SJCRH30 (cell line): ENCODE results near the gene GPHB5. TPM values are rescaled to one million over a fixed set of nuclear protein-coding genes. Genes with fewer than 3 reads are reported as not detected.

Source experiments
- DNase-seq, 2 experiments: peaks; one replicate each; pipeline ENCODE4 v3.0.0-alpha.2; 2015 to 2020
- H3K27ac ChIP-seq: fragments of 250-450 bp; sonication (Bioruptor Pico); 2 replicates; pipeline ENCODE4 v1.5.1; 2020; ENCODE audit warnings: mild to moderate bottlenecking, moderate library complexity
- H3K27me3 ChIP-seq: fragments of 250-450 bp; sonication (Bioruptor Pico); 2 replicates; pipeline ENCODE4 v1.5.1; 2020; ENCODE audit warnings: mild to moderate bottlenecking, moderate library complexity
- H3K36me3 ChIP-seq: fragments of 250-450 bp; sonication (Bioruptor Pico); 2 replicates; pipeline ENCODE4 v1.5.1; 2020; ENCODE audit warnings: mild to moderate bottlenecking, moderate library complexity
- H3K4me1 ChIP-seq: fragments of 250-450 bp; sonication (Bioruptor Pico); 2 replicates; pipeline ENCODE4 v1.5.1; 2020; ENCODE audit warnings: mild to moderate bottlenecking, moderate library complexity
- H3K4me3 ChIP-seq: fragments of 250-450 bp; sonication (Bioruptor Pico); 2 replicates; pipeline ENCODE4 v1.5.1; 2020; ENCODE audit warnings: mild to moderate bottlenecking, moderate library complexity
- H3K9me3 ChIP-seq: fragments of 250-450 bp; sonication (Bioruptor Pico); replicated peaks from 2 replicates; pipeline ENCODE4 v1.5.1; 2020; ENCODE audit warnings: mild to moderate bottlenecking, moderate library complexity
- total RNA-seq: library from RNA; depleted of rRNA; stranded (reverse); fragments of >200 nt; shearing (Covaris generic); gene quantifications from 2 replicates; pipeline ENCODE4 v1.2.3, GENCODE V29; 2014; rRNA removed

Gene GPHB5, protein sequence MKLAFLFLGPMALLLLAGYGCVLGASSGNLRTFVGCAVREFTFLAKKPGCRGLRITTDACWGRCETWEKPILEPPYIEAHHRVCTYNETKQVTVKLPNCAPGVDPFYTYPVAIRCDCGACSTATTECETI
- total RNA-seq = not detected in 2 replicates

GRCh38 chr14:63318835-63319234 lies at the start of gene GPHB5:
GPHB5 (minus strand) TSS chr14:63318935; CDS start chr14:63317849, 1,086 bp downstream.
- no peaks in the 10 kb centered on the region for H3K36me3 ChIP-seq
- no peak for DNase-seq
- no peak within 1 kb of the TSS for H3K27ac ChIP-seq
- no peaks in the 10 kb centered on the region for H3K27me3 ChIP-seq
- no peak within 1 kb of the TSS for H3K4me3 ChIP-seq
- no peaks in the 10 kb centered on the region for H3K4me1 ChIP-seq
- no peaks in the 10 kb centered on the region for H3K9me3 ChIP-seq

DNA sequence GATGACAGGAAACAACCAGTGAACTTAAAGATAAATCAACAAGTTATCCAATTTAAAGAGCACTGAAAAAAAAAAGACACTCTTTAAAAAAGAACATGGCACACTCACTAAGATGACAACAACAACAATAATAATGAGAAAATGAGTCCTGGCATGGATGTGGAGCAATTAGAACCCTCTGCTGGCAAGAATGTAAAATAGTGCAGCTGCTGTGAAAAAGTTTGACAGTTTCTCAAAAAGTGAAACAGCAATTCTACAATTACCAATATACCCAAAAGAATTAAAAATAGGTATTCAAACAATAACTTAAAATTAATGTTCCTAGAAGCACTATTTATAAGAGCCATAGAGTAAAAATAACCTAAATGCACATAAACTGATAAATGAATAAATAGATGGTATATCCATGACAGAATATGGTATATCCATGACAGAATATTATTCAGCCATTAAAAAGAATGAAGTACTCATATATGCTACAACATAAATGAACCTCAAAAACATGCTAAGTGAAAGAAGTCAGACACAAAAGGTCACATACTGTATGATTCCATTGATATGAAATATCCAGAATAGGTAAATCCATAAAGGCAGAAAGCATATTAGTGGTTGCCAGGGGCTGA lies 49.1 kb upstream of the GPHB5 start:
- no peaks in the 10 kb centered on the region for H3K36me3 ChIP-seq
- no peak overlapping the region for H3K27ac ChIP-seq
- no peak overlapping the region for H3K4me3 ChIP-seq
- no peak for DNase-seq
- H3K27me3 ChIP-seq = no peaks in the 10 kb centered on the region
- no peaks in the 10 kb centered on the region; the same call in 1 of the 2 replicates for H3K9me3 ChIP-seq
- H3K4me1 ChIP-seq = no peaks in the 10 kb centered on the region

DNA sequence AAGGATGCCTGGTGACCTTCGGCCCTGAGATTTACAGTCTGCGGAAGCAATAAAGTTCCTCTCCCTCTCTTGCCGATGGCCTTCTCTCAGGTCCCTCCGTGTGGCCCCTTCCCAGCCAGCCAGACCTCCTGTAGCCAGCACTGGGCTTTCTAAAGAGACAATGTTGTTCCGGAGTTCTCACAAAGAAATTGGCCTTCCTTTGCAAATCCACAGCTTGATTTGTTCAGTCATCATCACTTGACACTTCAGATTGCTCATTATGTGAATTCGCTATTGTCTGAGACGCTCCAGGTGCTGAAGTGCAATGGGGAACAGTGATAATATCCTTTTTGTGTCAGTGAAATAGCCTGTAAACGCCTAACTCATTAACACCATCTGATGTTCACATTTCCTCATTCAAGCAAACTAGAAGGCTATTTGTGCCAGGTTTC lies 43.7 kb upstream of the GPHB5 start:
- Histone ChIP-seq H3K4me1 (no peaks in the 10 kb centered on the region), H3K27me3 (no peaks in the 10 kb centered on the region), H3K36me3 (no peaks in the 10 kb centered on the region), H3K27ac (no peak overlapping the region), H3K4me3 (no peak overlapping the region), H3K9me3 (no peaks in the 10 kb centered on the region; the same call in 1 of the 2 replicates)
- no peak for DNase-seq

DNA sequence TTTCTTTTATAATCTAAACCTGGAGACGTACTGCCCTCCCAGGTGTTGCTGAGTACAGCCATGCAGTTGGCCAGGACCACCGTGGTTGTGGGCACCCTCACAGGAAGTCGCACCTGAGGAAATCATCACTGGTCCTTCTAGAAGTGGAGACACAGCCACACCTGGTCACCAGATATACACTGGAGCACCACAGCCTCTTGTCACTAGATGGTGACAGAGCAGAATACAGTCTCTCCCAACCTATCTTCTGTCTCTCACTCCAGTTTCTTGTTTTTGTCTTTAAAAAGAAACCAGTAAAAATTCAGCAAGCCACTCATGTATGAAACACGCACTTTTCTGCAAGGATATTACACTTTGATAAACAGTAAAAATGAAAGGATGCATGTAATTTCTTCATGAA lies 43.1 kb upstream of the GPHB5 start:
- H3K36me3 ChIP-seq = no peaks in the 10 kb centered on the region
- H3K9me3 ChIP-seq = no peaks in the 10 kb centered on the region; the same call in 1 of the 2 replicates
- H3K27me3 ChIP-seq = no peaks in the 10 kb centered on the region
- no peak overlapping the region for H3K27ac ChIP-seq
- H3K4me3 ChIP-seq = no peak overlapping the region
- DNase-seq = no peak
- no peaks in the 10 kb centered on the region for H3K4me1 ChIP-seq

DNA sequence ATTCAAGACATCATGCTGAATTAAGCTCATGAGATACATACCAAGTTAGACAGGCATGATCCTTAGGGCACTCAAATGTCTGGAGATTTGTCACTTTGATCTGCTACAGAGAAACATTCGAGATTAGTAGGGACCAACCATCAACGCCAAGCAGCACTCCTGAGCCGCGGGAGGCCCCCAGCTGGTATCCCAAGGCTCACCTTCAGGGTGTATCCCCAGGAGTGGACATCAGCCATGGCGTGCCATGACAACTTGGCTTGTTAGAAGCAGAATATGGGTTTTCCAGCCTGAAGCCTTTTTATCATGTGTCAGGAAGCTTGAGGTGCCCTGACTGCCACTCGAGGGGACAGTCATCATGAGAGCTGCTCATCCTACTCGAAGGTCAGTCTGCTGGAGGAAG lies 39.1 kb upstream of the GPHB5 start:
- no peaks in the 10 kb centered on the region for H3K27me3 ChIP-seq
- DNase-seq = no peak
- no peaks in the 10 kb centered on the region for H3K9me3 ChIP-seq
- no peak overlapping the region for H3K27ac ChIP-seq
- no peaks in the 10 kb centered on the region for H3K36me3 ChIP-seq
- H3K4me1 ChIP-seq = no peaks in the 10 kb centered on the region
- H3K4me3 ChIP-seq = no peak overlapping the region

GRCh38 chr14:63345826-63346225 lies 27.1 kb upstream of the GPHB5 start:
- Histone ChIP-seq H3K4me1 (peaks cover 7% of the 10 kb centered on the region), H3K27me3 (no peaks in the 10 kb centered on the region), H3K27ac (no peak overlapping the region), H3K36me3 (no peaks in the 10 kb centered on the region), H3K4me3 (no peak overlapping the region), H3K9me3 (no peaks in the 10 kb centered on the region)
- no peak for DNase-seq

DNA sequence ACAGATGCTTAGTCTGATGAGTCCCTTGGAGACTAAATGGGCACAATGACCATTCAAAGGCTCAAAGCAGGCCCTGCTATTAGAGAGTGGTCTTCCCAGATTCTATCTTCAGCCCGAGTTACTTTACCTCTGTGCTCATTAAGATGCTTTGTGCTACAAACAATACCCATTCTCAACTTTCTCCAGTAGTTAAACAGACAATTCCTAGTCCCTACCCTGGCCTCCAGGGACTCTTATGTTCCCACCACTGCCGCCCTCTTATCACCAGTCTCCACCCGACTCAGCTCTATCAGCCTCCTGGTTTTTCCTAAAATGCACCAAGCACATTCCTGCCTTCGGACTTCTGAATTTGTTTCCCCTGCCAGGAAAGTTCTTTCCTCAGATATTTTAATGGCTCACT lies 25.6 kb upstream of the GPHB5 start:
- H3K9me3 ChIP-seq = no peaks in the 10 kb centered on the region
- no peaks in the 10 kb centered on the region for H3K36me3 ChIP-seq
- no peak for DNase-seq
- no peak overlapping the region for H3K27ac ChIP-seq
- H3K4me1 ChIP-seq = peaks cover 7% of the 10 kb centered on the region
- no peak overlapping the region for H3K4me3 ChIP-seq
- no peaks in the 10 kb centered on the region for H3K27me3 ChIP-seq

DNA sequence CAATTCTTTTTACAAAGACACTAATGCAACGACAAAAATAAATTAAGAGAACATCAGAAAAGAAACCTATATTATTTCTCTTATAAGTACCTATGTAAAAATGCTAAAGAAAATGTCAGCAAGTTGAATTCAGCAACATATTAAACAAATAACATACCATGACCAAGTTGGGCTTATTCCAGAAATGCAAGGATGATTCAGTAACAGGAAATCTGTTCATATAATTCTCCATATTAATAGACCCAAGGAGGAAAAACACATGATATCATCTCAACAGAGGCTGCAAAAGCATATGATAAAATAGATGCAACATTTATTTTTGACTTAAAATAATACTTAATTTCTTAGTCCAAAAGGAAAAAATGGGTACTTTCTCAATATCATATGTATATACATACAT lies 25.1 kb upstream of the GPHB5 start:
- DNase-seq = no peak
- Histone ChIP-seq H3K4me3 (no peak overlapping the region), H3K27ac (no peak overlapping the region), H3K36me3 (no peaks in the 10 kb centered on the region), H3K27me3 (no peaks in the 10 kb centered on the region), H3K4me1 (peaks cover 7% of the 10 kb centered on the region), H3K9me3 (no peaks in the 10 kb centered on the region)

DNA sequence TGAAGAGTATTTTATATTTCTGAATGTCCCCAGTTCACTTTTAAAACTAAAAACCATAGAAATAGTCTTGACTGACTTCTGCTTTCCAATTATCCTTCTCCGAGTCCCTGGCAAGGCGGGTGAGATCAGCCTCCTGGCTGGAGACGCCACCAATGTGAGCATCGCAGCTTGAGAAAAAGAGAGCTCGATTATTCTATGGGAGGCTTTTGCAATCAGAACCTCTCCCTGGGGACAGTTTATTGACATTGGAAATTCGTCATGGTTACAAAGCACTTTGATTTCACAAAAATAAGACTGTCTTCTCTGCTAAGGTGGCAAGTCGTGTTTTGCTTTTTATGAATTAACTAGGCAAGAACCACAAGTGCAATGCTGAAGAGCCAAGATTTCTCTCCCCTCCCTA lies 23.6 kb upstream of the GPHB5 start:
- Histone ChIP-seq H3K9me3 (no peaks in the 10 kb centered on the region), H3K4me1 (peaks cover 7% of the 10 kb centered on the region), H3K27ac (no peak overlapping the region; the same call in 1 of the 2 replicates), H3K36me3 (no peaks in the 10 kb centered on the region), H3K4me3 (no peak overlapping the region), H3K27me3 (no peaks in the 10 kb centered on the region)
- DNase-seq = peak; percentile 16 to 53

DNA sequence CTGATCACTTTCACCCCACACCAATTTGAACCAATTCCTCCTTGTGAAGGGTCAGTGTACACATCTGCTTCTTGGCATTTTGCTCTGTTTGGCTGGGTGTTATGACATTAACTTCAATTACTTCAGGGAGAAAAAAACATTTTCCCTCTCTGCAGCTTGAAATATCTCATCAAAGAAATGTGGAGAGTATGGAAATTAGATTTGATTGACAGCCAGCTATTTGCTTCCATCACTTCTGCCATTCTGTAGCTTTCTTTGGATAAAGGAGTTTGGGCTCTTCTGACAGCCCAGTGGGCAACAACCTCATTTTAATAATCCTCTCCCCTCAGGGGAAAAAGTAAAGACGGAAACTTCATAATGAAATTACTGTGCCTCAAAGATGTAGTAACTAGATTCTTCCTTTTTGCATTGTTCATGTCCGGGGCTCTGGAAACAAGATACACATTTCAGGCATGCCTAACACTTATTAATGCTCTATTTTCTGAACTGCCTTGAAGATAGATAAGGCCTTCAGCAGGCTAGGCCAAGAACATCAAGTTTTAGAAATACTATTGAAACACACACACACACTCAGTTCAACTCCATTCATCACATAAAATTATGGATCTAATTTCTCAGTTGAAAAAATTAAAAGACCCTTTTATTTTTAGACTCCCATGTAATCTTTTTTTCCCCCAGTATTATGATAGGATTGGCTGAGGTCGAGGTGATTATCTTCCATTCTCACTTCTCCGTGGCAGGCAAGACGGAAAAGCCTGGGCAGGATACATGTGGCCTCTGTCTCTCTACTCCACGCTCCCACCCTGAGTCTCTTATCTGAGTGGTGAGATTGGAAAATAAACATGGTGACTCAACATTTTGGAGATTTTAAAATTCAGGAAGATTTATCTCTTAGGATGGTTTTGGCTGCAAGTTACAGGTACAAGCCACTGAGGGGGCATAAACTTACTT lies 10.3 kb upstream of the GPHB5 start:
- H3K27ac ChIP-seq = no peak overlapping the region

DNA sequence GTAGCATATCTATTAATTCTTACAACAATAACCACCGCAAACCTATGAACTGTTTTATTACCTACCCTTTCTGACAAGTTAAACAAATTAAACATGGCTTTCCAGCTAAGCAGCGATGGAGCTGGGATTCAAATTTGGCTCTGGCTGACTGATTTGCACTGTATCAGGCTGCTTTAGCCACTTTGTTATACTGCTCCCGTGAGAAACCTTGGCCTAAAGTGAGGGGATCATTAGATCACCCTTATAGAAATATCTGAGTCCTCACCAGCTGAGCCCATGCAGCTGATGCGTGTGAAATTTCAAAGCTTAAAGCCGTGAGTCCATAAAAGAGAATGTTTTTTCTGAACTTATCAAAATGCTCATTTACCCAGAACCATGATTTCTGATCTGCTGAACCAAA lies 8.1 kb upstream of the GPHB5 start:
- Histone ChIP-seq H3K36me3 (no peaks in the 10 kb centered on the region), H3K27me3 (no peaks in the 10 kb centered on the region), H3K9me3 (no peaks in the 10 kb centered on the region), H3K4me3 (no peak overlapping the region), H3K27ac (no peak overlapping the region), H3K4me1 (no peaks in the 10 kb centered on the region)
- no peak for DNase-seq

More for the DNA sequence above, 10.3 kb upstream of the GPHB5 start:
- no peaks in the 10 kb centered on the region for H3K4me1 ChIP-seq
- no peak for DNase-seq
- no peak overlapping the region for H3K4me3 ChIP-seq
- H3K27me3 ChIP-seq = no peaks in the 10 kb centered on the region
- no peaks in the 10 kb centered on the region for H3K36me3 ChIP-seq
- H3K9me3 ChIP-seq = no peaks in the 10 kb centered on the region

DNA sequence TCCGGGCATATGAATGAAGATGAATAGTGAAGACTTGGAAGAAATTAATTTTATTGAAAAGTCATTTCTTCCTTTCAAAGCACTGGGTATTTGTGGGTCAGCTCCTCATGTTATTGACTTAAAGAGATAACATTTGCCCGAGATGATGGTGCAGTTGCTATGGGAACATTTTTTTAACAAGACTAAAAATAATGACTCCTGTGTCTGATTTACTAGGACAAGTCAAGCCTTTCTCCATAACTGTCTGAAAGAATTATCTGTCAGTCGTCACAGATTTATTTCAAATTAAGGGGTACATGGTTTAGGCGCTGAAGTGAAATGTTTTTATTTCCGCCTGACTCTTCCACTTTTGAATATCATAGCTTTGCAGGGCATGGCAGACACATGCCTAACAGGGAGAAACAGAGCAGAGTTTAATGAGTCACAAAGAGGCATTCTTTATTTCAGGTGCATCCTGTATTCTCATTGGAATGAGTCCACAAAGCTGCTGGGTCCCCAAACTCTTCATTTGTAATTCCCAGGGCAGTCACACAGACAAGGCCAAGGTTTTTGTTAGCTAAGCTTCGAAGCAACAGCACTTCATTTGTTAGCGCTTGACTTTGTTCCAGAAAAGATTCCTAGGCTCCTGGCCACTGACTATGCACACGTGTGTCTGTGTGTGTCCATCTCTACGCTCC lies 4.3 kb upstream of the GPHB5 start:
- Histone ChIP-seq H3K4me1 (no peaks in the 10 kb centered on the region), H3K4me3 (no peak overlapping the region), H3K27me3 (no peaks in the 10 kb centered on the region), H3K36me3 (no peaks in the 10 kb centered on the region), H3K27ac (no peak overlapping the region), H3K9me3 (no peaks in the 10 kb centered on the region)
- DNase-seq = no peak

DNA sequence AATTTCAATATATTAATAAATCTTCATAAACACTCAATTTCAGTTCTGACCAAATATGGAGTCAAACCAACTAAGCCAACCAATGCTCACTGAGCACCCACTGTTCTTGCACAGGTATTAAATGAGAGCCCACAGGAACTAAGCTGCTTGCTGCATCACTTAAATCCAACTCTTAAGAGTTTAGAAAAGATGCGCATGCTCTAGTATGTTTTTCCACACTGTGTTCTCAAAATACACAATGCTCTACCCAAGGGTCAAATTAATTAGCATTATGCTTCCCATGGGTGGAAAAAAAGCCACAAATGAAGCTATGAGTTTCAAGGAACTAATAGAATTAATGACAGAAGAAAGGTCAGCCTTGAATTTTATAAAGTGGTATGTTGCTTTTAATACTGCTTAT lies 3.7 kb upstream of the GPHB5 start:
- Histone ChIP-seq H3K27ac (no peak overlapping the region), H3K36me3 (no peaks in the 10 kb centered on the region), H3K4me3 (no peak overlapping the region), H3K9me3 (no peaks in the 10 kb centered on the region), H3K27me3 (no peaks in the 10 kb centered on the region), H3K4me1 (no peaks in the 10 kb centered on the region)
- DNase-seq = no peak

GRCh38 chr14:63308723-63309317 lies 9.9 kb downstream of the GPHB5 start:
- no peak overlapping the region for H3K27ac ChIP-seq
- H3K9me3 ChIP-seq = no peaks in the 10 kb centered on the region
- peak; percentile 4 to 37 for DNase-seq
- H3K4me3 ChIP-seq = no peak overlapping the region
- no peaks in the 10 kb centered on the region for H3K27me3 ChIP-seq
- H3K36me3 ChIP-seq = no peaks in the 10 kb centered on the region
- H3K4me1 ChIP-seq = no peaks in the 10 kb centered on the region
